ENCODE data around the gene SELENBP1. TPM values are rescaled to one million over a fixed set of nuclear protein-coding genes. Genes with fewer than 3 reads are reported as not detected.

SELENBP1 gene
- total RNA-seq, 1 donor: 26.8 TPM

DNA sequence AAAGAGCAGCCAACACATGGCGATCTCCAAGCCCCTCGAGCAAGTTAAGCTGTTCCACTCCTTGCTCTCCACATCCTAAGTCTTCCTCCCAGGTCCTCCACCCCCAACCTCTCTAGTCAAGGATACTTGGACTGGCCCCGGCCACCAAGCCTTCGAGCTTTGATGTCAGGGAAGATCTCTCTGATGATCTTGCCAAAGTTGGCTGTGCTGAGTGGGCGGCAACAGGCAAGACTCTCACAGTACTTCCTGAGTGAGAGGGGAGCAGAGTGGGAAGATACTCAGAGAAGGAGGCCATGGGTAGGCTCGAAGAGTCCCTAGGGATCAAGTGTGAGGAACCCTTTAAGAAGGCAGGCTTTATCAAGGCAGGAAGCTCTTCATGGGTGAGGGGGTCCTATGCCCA is 28.2 kb downstream of the SELENBP1 start:
- TF ChIP-seq, protein P1, sequence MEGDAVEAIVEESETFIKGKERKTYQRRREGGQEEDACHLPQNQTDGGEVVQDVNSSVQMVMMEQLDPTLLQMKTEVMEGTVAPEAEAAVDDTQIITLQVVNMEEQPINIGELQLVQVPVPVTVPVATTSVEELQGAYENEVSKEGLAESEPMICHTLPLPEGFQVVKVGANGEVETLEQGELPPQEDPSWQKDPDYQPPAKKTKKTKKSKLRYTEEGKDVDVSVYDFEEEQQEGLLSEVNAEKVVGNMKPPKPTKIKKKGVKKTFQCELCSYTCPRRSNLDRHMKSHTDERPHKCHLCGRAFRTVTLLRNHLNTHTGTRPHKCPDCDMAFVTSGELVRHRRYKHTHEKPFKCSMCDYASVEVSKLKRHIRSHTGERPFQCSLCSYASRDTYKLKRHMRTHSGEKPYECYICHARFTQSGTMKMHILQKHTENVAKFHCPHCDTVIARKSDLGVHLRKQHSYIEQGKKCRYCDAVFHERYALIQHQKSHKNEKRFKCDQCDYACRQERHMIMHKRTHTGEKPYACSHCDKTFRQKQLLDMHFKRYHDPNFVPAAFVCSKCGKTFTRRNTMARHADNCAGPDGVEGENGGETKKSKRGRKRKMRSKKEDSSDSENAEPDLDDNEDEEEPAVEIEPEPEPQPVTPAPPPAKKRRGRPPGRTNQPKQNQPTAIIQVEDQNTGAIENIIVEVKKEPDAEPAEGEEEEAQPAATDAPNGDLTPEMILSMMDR (IDR thresholded peaks at IDR 0.05; ENCODE audit: insufficient read depth, low read length): no peak
- no peak overlapping the region for H3K4me3 ChIP-seq (ENCODE audit: low read depth, low read length)
- no peak for DNase-seq (ENCODE audit: low read depth)

DNA sequence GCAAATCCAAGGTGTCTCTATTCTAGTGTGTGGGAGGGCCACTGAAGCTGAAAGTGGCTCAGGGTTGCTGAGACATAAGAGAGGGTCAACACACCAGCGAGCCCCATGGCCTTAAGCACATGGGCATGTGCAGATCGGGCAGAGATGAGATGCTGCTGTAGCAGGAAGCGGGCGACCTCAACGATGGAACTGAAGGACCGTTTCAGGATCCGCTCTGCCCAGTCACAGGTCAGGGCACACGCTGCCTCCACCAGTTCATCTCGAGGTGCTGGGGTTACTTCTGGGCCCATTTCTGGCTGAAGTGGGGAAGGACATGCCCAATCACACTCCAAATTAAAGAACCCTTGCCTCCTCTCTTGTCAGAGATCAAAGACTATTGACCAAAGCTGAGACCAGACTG is 28.9 kb downstream of the SELENBP1 start:
- TF ChIP-seq, protein P1 (IDR thresholded peaks at IDR 0.05; ENCODE audit: insufficient read depth, low read length): no peak
- no peak overlapping the region for H3K4me3 ChIP-seq (ENCODE audit: low read depth, low read length)
- DNase-seq (ENCODE audit: low read depth): no peak

GRCh38 chr1:151342569-151342968 is 29.9 kb downstream of the SELENBP1 start:
- DNase-seq (ENCODE audit: low read depth): no peak
- TF ChIP-seq, protein P1 (IDR thresholded peaks at IDR 0.05; ENCODE audit: insufficient read depth, low read length): no peak
- H3K4me3 ChIP-seq (ENCODE audit: low read depth, low read length): no peak overlapping the region

- no peak for DNase-seq (ENCODE audit: low read depth)
- TF ChIP-seq, protein P1 (IDR thresholded peaks at IDR 0.05; ENCODE audit: insufficient read depth, low read length): no peak
- no peak overlapping the region for H3K4me3 ChIP-seq (ENCODE audit: low read depth, low read length)
These were observed 30.5 kb downstream of the SELENBP1 start for GRCh38 chr1:151342021-151342420.

- TF ChIP-seq, protein P1 (IDR thresholded peaks at IDR 0.05; ENCODE audit: insufficient read depth, low read length): peak; percentile 62
- peak; percentile 87 for DNase-seq (ENCODE audit: low read depth)
These were observed 31.4 kb downstream of the SELENBP1 start for GRCh38 chr1:151340870-151341754.

DNA sequence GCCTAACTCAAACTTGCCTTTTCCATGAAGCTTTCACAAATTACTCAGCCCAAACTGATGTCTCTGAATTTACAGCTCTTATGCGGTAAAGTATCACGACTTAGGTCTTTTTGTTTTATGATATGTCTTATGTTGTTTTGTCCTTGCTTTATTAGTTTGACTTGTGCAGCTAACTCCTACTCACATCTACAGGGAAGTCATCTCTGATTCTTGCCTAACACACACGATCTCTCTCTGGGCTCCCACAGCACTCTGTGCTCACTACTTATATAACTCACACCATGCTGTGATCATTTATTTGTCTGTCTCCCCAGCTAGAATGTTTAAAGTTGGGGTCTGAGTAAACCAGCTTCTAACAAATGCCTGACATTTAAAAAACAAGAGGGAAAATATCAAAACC is 35.9 kb downstream of the SELENBP1 start:
- TF ChIP-seq, protein P1 (IDR thresholded peaks at IDR 0.05; ENCODE audit: insufficient read depth, low read length): no peak
- no peak for DNase-seq (ENCODE audit: low read depth)
- H3K4me3 ChIP-seq (ENCODE audit: low read depth, low read length): no peak overlapping the region

More at GRCh38 chr1:151340870-151341754, 31.4 kb downstream of the SELENBP1 start:
- no peak overlapping the region for H3K4me3 ChIP-seq (ENCODE audit: low read depth, low read length)
